Measurements from ENCODE around the gene ST6GALNAC3.

The ST6GALNAC3 gene

DNA sequence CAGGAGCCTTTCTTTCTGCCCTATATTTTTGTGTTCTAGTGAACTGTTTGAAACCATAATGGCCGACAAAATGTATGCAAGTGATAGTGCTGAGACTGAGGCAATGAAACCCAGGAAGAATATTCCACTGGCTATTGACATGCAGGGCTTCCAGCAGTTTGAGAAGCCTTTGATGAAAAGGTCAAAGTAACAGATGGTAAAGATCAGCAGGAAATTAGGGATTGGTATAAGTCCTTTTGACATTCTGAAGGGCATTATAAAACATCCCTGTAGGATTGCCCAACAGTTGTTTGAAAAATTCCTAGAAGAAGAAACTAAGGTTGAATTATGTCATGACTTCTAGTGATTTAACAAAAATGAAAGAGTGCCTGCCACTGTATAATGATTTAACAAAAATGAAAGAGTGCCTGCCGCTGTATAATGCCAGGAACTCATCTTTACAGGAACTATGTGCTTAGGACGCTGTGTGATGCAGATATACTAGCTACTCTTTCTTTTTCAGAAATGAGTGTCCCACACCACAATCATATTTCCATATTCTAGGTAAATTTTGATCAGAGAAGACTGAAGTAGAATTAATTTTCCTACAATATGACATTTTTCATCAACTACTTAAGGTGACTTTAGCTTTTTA is 508.8 kb downstream of the ST6GALNAC3 start:
- DNase-seq (ENCODE audit: low read depth), result no peak

DNA sequence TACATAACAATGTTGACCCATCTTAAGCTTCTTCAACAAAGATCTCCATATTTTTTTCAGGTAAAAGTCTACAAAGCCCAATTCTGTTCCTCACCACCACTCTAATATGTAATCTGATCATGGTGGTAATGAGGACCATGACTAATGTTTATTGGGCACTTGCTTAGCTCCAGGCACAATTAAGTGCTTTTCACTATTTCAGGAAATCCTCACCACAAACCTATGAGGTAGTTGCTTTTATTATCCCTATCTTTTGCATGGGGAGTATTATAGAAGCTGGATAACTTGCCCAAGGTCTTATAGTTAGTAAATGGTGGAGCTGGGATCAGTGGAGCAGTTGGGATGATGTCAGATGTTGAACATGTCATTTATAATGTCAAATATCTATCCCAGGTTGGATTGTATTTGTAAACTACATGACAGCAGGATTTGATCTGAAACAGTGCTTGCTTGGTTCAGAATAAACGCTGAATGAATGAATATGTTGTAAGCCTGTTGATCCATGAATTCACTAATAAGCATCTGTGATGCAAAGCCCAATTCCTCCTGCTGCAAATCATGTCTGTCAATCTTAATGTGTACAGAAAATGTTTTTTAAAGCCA is 509.4 kb downstream of the ST6GALNAC3 start:
- DNase-seq (ENCODE audit: low read depth), result no peak

DNA sequence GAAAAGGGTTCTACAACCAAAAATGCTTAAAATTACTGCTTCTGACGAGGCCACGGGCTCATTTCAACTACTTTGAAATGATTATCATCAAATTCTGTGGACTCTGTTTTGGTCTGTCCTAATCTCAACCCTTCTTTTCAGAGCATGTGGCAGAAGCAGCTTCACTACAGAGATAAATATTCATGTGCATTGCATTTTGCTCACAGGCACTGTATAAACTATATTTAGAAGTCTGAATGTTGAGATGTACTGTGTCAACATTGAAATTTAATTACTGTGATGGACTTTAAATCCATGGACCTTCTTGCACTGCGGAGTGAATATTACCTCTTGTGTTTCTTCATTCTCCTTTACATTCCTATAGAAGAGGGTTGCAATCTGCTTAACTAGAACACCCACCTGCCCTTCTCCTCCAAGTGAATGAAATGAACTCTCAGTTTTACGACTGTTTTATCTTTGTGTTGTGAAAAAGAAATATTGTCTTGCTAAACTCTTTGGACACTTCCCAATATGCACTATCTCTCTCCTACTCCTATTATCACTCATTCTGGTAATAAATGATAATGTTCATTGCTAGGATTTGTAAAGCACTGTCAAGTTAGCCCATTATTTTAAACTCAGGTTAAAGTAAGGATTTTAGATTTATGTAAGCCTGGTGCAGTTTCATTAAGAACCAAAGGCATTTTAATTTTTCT is 511.6 kb downstream of the ST6GALNAC3 start:
- DNase-seq (ENCODE audit: low read depth), result no peak

DNA sequence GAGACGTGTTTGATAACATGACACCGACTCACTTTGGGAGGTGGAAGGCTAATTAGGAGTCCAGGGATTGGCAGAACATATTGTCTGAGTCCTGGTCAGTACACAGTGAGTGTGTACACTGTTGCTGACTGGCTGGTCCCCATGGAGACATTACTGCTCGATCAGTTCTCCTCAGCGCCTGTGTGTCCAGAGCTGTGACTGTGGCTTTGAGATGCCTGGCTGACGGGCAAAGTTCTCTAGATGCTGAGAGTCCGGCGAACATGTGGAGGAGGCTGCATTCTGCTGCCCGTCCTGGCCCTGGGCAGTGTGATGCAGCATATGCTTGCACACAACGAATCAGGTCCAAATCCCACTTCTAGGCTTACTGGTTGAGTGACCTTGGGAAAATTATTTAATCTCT is 512.7 kb downstream of the ST6GALNAC3 start:
- DNase-seq (ENCODE audit: low read depth), result no peak

DNA sequence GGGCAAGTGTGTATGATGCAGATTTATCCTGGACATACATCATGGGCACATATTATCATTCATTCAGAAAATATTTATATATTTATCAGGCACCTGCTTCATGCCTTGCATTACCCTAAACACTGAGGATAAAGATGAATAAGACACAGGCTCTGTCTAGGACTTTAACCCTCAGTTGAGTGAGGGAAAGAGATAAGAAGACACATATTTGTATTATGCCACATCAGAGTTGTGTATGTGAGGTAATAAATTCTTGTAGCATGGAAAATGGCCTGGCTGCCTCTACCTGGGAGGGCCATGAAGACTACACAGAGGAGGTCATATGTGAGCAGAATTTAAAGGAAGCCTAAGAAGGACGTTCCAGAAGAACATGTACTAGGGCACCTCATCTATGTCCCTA is 516.9 kb downstream of the ST6GALNAC3 start:
- no peak for DNase-seq (ENCODE audit: low read depth)

DNA sequence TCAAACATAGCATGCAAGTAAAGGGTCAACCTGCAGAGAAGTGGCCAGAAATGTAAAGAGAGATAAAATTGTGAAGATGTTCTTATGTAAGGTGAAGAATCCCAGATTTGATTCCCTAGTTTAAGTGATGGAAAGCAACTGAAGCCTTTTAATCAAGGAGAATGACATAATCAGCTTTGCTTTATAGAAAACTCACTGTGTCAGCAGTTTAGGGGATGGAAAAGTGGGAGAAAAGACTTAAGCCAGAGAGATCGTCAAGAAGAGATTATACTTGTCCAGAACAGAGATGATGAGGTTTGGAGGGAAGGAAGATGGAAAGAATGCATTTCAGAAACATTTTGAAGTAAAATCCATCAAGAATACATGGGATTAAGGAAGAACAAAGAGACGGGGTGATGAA is 517.4 kb downstream of the ST6GALNAC3 start:
- no peak for DNase-seq (ENCODE audit: low read depth)

DNA sequence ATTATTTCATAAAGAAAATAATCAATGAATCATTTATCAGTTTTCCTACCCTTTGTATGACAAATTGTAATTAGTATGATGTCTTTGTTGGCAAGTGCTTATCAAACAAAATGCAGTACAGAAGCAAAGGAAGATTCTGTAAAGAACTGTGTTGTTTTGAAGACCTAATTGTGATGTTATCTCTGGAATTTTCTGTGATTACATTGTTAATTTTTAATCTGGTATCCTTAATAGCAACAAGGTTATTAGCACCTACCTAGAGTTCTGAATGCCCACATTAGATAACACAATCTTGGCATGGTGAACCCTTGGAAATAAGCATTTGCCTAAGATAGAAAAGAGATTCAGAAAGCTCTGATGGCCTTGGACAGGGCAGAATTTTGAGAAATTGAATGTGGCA is 518.6 kb downstream of the ST6GALNAC3 start:
- DNase-seq (ENCODE audit: low read depth), result no peak

DNA sequence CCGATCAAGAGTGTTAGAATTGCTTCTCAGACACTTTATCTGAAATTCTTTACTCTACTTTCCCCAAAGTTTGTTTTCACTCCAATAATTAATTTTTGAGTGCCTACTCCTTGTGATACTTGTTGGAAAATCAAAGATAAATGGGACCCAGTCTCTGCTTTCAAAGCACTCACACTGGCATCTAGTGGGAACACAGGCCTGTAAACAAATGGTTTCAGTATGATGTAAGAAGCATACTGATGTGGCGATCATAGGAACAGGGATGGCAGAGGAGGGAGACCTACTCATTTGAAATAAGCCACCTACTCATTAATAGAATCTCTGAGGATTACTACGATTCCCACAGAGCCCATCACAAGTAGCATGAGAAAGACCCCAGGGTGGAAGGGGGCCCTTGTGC is 519.1 kb downstream of the ST6GALNAC3 start:
- no peak for DNase-seq (ENCODE audit: low read depth)

DNA sequence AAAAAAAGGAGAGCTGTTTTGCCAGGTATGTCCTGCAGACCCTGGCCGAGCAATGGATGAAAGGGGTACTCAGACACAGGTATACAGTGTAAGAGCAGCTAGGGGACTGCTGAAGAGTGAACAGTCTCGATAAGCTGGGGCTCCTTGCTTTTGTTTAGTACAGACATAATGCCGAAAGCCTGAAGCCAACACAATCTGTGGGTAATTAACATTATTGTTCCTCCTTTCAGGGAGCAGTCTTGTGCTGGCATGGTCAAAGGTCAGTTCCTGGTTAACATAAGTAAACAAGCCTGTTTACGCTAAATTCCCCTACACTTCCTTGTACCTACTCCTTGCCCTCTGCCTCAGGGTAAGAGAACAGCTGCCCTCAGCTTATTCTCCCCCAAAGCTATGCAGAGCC is 520.5 kb downstream of the ST6GALNAC3 start:
- no peak for DNase-seq (ENCODE audit: low read depth)

DNA sequence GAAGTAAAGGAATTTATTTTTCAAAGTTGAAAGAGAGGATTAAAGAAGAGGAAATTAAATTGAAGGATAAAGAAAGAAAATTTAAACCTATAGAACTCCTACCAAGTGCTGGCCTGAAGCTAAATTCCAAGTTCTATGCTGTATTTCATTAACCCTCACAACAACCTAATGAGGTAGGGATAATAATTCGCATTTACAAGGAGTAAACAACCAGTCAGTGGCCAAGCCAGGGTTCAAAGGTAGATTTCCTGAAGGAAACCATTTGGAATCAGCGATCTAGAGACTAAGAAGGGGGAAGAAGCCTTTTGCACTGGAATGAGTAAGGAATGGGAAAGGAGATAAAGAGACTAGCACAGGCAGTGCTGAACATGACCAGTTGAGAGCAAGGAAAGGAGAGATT is 526.9 kb downstream of the ST6GALNAC3 start:
- no peak for DNase-seq (ENCODE audit: low read depth)

DNA sequence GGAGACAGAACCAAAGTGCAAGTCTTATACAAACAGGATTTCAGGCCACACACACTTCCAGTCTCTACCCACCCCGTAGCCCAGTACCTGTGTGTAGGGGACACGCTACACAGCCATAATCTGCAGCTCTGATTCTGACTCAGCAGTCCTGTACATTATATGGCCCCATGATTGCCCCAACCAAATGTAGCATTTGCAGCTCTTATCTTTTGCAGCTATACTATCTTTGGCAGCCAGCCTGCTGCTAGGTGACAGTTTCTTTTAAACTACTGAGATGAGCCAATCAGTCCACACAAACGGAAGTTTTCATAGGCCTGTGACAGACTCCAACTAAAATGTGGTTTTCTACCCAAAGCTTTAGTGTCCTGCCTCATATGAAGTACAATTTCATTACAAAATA is 533.2 kb downstream of the ST6GALNAC3 start:
- DNase-seq (ENCODE audit: low read depth), result no peak

DNA sequence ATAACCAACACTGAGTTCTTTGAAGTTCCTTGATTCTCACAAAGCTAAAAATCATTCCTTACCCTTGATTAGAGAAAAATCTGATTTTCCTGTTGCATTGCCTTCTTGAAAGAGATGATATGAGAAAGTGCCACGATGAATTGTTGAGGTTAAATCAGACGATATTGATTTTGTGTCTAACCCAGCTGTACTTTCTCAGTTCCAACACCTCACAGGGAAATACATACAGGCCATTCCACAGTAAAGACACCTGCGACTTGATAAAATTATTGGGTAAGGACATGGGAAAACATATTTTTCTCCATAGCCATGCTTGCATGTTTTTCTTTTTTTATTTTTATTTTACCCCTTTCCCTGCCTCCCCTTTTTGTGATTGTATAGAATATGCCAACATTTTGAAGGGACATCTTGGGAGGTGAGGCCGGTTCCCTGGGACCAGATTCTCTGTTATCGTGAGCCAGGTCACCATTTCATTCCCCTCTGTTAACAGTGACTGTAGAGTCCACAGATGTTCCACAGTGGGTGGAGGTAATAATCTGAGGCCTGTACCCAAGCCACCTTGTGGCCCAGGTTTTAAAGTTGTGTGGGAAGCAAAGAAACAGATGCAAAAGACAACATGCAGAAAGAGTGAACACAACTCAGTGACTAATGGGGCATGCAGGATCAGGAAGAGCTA is 537.4 kb downstream of the ST6GALNAC3 start:
- no peak for DNase-seq (ENCODE audit: low read depth)

DNA sequence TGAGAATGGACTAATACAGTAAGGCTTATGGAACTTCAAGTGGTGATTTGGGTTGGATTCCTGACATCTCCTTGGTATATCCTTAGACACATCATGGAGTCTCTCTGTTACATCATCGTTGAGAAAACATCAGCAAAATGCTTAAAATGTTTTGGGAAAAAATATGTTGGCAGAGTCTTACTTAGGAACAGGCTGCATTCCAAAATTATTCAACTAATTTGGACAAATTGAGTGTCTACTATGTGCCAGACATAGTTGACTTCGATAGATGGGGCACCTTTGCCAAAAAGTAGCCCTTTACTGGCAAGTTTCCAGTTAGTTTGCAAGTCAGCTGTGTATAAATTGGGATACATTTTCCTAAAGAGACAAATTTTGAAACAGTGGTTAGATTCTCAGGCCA is 539.3 kb downstream of the ST6GALNAC3 start:
- no peak for DNase-seq (ENCODE audit: low read depth)

DNA sequence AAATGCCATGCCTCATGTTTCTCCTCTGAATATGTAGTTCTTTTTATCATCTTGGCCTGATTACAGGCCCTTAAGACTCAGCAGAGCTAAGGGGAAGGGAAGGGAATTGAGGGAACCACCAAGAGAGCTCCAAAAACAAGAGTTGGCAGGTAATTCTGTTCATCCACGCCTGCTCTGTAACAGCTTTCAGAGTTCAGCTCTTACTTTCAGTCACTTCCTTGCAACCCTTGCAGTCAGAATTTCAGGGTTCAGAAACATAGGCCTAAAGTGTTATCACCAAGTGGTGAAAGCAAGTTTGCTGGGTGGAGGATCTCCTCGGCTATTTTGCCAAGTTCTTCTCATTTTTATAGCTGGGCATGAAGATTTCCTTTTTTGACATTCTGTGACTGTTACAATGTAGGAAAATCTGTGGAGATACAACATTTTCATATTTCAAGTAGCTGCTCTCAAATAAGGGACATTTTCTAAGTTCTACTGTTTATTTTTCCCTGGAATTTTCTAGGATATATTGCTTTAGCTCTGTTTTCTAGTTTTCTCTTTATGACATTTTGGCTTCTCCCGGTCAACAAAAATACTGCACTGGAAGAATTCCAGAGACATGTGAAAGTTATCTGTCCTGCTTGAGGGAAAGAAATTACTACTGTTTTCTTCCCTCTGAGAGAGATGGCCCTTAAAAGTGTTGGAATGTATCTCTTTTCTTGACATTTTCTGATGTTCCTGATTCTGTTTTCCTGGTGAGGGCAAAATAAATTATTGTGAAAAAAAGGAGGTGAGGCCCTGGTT is 540.9 kb downstream of the ST6GALNAC3 start:
- DNase-seq (ENCODE audit: low read depth), result no peak

DNA sequence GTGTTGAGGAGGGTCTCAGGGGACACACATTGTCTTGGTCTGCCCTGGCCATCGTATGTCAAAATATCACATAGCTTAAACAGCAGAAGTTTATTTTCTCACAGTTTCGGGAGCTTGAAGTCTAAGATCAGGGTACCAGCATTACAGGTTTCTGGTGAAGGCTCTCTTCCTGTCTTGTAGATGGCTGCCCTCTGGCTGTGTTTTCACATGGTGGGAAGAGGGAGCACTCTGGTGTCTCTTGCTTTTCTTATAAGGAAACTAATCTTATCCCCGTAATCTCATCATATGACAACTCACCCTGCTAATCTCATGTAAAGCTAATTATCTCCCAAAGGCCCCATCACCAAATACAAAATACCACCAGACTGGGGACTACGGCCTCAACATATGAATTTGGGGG is 545.8 kb downstream of the ST6GALNAC3 start:
- DNase-seq (ENCODE audit: low read depth), result no peak

DNA sequence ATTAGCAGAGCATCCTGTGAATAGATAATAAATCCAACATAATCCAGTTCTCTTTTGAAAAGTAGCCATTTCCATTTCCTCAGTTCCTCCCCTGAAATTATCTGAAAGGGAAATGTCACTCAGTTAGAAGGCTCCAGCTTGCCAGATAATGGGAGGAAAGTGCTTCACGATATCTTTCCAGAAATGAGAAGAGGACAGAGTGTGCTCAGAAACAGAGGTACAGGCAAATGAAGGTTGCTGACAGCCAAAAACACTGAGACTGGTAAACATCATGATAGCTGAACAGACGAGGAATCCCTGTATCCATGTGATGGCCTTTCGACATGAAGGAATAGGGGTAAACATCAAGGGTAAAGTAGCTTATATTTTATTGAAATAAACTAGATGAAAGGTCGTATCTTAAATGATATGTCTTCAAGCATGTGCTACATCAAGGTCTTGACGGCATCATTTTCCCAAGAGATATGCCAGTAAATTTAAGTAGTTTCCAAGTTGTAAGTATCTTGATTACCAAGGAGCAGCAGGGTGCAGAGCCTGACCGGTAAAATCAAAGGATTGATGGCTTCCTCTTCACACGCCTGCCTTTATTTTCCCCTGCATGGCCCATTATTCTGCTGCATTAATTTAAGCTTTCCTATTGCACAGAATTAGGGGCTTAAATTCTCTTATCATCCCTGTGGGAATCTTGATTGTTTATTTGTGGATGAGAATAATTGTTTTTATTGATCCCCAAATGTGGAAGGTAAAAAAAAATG is 548.4 kb downstream of the ST6GALNAC3 start:
- no peak for DNase-seq (ENCODE audit: low read depth)

DNA sequence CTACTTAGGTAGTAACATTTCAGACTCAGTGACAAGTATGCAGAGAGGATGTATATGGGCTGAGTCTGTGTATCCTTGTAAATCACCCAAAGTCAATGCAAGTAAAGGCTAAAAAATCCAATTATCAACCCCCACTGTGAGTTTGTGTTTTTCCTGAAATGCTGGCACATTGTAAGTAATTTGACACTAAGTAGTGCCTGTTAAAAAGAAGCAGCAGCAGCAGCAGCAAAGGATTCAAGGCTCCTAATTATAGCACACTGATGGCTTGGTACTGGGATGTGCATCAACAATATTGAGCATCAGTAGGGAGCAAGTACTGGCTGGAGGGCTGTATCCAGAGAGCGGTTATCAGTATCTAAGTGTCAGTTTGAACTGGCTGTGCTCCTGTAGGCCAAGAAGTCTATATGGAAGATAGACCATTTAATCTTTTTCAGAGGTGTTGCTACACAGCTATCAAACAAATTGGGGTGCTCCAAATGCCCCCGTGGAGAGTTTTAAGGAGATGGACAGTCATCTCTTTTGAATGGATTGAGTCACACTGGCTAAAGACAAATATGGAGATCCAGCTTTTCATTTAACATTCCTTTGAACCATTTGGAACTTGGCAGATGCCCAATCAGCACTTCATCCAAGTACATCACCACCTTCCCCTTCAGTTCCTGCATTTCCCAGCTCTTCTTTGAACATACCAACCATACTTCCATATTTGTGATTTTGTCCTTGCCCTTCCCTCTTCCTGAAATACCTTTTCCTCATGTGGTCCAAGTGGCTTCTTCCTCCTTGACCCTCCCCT is 551.5 kb downstream of the ST6GALNAC3 start:
- DNase-seq (ENCODE audit: low read depth), result no peak

DNA sequence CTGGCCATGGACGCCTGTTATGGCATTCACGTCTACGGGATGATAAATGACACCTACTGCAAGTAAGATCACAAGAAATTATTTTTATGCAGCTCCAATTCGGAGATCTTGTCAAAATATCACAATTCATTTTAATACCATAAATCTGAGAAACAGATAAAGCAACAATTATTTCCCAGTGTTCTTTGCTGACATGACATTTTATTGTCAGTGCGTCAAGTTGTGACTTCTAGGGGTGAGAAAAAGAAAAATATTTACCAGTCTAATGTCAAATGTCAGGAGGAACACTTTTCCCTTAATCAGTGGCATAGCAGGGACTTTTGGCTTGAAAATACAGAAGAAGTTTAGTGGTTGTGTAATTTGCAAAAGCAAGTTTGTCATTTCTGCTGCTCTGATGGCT is 553.0 kb downstream of the ST6GALNAC3 start:
- DNase-seq (ENCODE audit: low read depth), result no peak

DNA sequence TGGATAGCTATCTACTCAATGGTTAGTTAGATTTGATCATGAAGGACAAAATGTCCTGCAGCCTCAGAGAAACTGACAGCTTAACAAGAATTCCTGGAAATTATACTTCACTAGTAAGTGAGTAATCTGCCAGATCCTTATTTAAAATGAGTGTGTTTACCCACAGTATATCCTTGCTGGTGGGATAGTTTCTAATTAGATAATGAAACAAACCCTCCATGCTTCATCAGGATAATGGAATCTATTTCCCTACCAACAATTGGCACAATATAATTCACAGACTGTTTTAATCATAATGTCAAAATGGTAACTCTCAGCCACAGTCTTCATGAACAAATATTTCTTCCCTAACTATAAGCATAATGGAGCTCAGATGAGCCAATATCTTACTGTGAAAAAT is 553.4 kb downstream of the ST6GALNAC3 start:
- DNase-seq (ENCODE audit: low read depth), result no peak

DNA sequence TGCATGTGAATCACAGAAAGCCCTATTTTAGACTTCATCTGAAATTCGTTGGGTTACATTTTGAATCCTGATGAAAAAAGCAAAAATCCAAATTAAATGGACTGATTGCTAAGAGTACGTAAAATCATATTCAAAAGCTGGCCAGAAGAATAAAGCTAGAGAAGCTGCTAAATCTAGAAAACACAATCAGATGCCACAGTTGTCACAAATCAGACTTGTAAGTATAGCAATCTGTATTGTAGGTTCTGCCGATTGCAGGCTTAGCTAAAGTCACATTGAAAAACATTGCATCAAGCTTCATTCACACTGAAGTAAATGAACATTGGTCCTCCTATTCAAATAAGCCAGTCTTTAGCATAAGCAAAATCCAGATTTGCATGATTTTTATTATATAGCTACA is 557.6 kb downstream of the ST6GALNAC3 start:
- no peak for DNase-seq (ENCODE audit: low read depth)

DNA sequence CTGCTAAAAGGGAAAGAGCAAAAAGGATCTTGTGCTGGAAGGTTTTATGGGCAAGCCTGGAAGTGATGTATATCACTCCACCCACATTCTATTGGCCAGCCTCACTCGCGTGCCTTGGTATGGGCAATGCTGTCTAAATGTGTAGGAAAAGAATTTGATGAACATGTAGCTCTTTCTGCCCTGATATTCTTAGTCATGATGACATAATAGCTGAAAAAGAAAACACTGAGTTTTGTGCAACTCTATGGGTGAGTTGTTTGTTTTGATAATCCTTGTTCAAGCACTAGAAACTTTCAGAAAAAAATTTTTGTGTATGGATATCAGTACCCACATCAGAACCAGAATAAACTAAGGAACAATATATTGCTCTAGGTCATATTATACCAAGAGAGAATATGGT is 561.2 kb downstream of the ST6GALNAC3 start:
- no peak for DNase-seq (ENCODE audit: low read depth)
